DND-41 (cell line): ENCODE measurements around the gene ANP32D.
"Not testable (repeated sequence)": the region's sequence is repeated elsewhere in the genome, so short reads cannot be mapped to it uniquely, and the experiment has no call there.

Source experiments
- ATAC-seq: fragments of 200-7000 bp; cut with Tn5 transposase; 3 replicates; pipeline ENCODE4 v1.9.1; 2021; ENCODE audit warnings: low read depth; ENCODE audit not compliant: insufficient read depth
- DNase-seq: peaks from one replicate; pipeline ENCODE4 v3.0.0-alpha.2; 2020
- H2AFZ ChIP-seq: 2 replicates; pipeline ENCODE4 v1.6.0; 2012; ENCODE audit warnings: low read depth, low read length
- H3K27ac ChIP-seq: 2 replicates; pipeline ENCODE4 v1.5.1; 2012; ENCODE audit warnings: low read length, inconsistent platforms
- H3K27me3 ChIP-seq: fragments of 200-600 bp; sonication (generic); 2 replicates; pipeline ENCODE4 v1.6.0; 2012; ENCODE audit warnings: low read length, mild to moderate bottlenecking, inconsistent platforms; ENCODE audit not compliant: insufficient read depth, poor library complexity
- H3K36me3 ChIP-seq: 2 replicates; pipeline ENCODE4 v1.5.1; 2012; ENCODE audit warnings: low read length, inconsistent platforms; ENCODE audit not compliant: insufficient read depth
- H3K4me1 ChIP-seq: 2 replicates; pipeline ENCODE4 v1.5.1; 2012; ENCODE audit warnings: mild to moderate bottlenecking, low read length; ENCODE audit not compliant: insufficient read depth
- H3K4me2 ChIP-seq: 2 replicates; pipeline ENCODE4 v1.6.0; 2012; ENCODE audit warnings: mild to moderate bottlenecking, moderate library complexity, low read length, inconsistent platforms; ENCODE audit not compliant: insufficient read depth
- H3K4me3 ChIP-seq, 2 experiments: fragments of 200-600 bp in 1 of 2; shearing (Covaris generic) in 1 of 2; 2 replicates each; pipeline ENCODE4 v1.5.1; 2012 to 2016; ENCODE audit warnings: inconsistent platforms in 2 of 2, low read length in 2 of 2, mild to moderate bottlenecking in 2 of 2, low read depth in 1 of 2, moderate library complexity in 1 of 2
- H3K79me2 ChIP-seq: 2 replicates; pipeline ENCODE4 v1.6.0; 2012; ENCODE audit warnings: low read length, inconsistent platforms; ENCODE audit not compliant: insufficient read depth
- H3K9ac ChIP-seq: 2 replicates; pipeline ENCODE4 v1.6.0; 2012; ENCODE audit warnings: low read depth, mild to moderate bottlenecking, inconsistent platforms, low read length, moderate library complexity
- H3K9me3 ChIP-seq: 2 replicates; pipeline ENCODE4 v1.5.1; 2012; ENCODE audit warnings: low read length, moderate library complexity, mild to moderate bottlenecking, inconsistent platforms; ENCODE audit not compliant: insufficient read depth, severe bottlenecking
- H4K20me1 ChIP-seq: 2 replicates; pipeline ENCODE4 v1.6.0; 2012; ENCODE audit warnings: low read length; ENCODE audit not compliant: insufficient read depth
- CTCF ChIP-seq: IDR thresholded peaks from 2 replicates; pipeline ENCODE4 v1.5.1; 2012; ENCODE audit warnings: borderline replicate concordance, low read length, moderate library complexity, mild to moderate bottlenecking; ENCODE audit not compliant: poor library complexity, severe bottlenecking; ENCODE audit errors: extremely low read depth
- EZH2 ChIP-seq: IDR thresholded peaks from 3 replicates; pipeline ENCODE4 v1.6.1; 2012; ENCODE audit warnings: borderline replicate concordance, low read depth, mild to moderate bottlenecking, moderate library complexity, low read length, inconsistent platforms; ENCODE audit not compliant: severe bottlenecking

The ANP32D gene

DNA sequence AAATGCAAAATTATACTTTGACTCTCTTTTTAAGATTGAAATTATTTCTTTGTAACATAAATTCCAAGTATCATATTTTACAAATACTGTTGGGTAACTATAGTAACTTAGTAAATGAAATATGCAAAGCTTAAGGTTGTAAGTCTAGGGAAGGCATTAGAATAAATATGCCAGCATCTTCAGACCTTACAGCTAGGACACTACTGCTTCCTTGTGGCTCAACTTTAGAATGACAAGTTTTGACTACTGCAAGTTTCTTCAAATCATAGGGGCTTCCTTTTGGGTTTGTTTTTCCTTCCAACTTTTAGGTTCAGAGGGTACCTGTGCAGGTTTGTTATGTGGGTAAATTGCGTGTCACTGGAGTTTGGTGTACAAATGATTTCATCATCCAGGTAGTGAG is 17.7 kb upstream of the ANP32D start:
- no peak overlapping the region for H3K4me2 ChIP-seq
- TF ChIP-seq EZH2 = no peak
- TF ChIP-seq CTCF = peak; percentile 46
- H3K27ac ChIP-seq = no peak overlapping the region
- H3K79me2 ChIP-seq = no peaks in the 10 kb centered on the region
- H3K4me1 ChIP-seq = no peaks in the 10 kb centered on the region
- no peaks in the 10 kb centered on the region for H3K9me3 ChIP-seq
- no peak for DNase-seq
- no peak overlapping the region for H3K4me3 ChIP-seq
- H3K27me3 ChIP-seq = peaks cover 11% of the 10 kb centered on the region
- no peak for ATAC-seq
- H3K36me3 ChIP-seq = no peaks in the 10 kb centered on the region
- no peak overlapping the region for H2AFZ ChIP-seq
- no peaks in the 10 kb centered on the region for H4K20me1 ChIP-seq
- H3K9ac ChIP-seq = no peak overlapping the region

DNA sequence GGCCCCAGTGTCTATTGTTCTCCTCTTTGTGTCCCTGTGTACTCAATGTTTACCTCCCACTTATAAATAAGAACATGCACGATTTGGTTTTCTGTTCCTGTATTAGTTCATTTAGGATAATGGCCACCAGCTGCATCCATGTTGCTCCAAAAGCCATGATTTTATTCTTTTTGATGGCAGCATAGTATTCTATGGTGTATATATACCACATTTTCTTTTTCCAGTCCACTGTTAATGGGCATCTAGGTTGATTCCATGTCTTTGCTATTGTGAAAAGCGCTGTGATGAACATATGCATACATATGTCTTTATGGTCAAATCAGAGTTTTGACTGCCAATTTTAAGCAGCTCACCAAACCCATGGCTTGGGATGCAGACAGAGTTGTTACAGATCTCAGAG is 17.2 kb upstream of the ANP32D start:
- Histone ChIP-seq H3K9me3 (no peaks in the 10 kb centered on the region), H3K4me2 (no peak overlapping the region), H3K27ac (no peak overlapping the region), H3K27me3 (peaks cover 11% of the 10 kb centered on the region), H3K9ac (no peak overlapping the region), H3K4me1 (no peaks in the 10 kb centered on the region), H2AFZ (no peak overlapping the region), H3K79me2 (no peaks in the 10 kb centered on the region), H3K36me3 (no peaks in the 10 kb centered on the region), H3K4me3 (no peak overlapping the region), H4K20me1 (no peaks in the 10 kb centered on the region)
- no peak for DNase-seq
- ATAC-seq = no peak
- TF ChIP-seq CTCF (no peak), EZH2 (no peak)

DNA sequence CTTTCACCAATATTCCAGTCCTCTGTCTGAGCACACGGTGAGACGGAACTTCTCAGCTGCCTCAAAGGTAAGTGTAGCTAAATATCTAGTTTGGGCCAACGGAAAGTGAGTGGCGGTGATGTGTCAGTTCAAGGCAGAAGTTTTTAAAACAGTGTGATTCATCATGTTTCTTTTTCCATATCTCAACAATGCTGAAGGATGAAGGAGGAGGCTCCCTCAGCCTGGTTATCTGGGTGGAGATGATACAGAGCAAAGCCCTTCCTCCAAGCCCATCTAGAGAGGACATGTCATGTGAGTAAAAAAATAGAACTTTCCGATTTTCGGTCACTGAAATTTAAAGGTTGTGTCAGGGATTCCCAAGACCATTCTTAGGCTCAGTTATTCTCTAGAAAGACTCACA is 13.1 kb upstream of the ANP32D start:
- no peaks in the 10 kb centered on the region for H3K9me3 ChIP-seq
- ATAC-seq = no peak
- H3K4me3 ChIP-seq = no peak overlapping the region
- H2AFZ ChIP-seq = no peak overlapping the region
- H3K27ac ChIP-seq = no peak overlapping the region
- H3K4me2 ChIP-seq = no peak overlapping the region
- H4K20me1 ChIP-seq = no peaks in the 10 kb centered on the region
- H3K4me1 ChIP-seq = no peaks in the 10 kb centered on the region
- peaks cover 11% of the 10 kb centered on the region for H3K27me3 ChIP-seq
- H3K9ac ChIP-seq = no peak overlapping the region
- no peak for DNase-seq
- no peaks in the 10 kb centered on the region for H3K36me3 ChIP-seq
- no peaks in the 10 kb centered on the region for H3K79me2 ChIP-seq
- no peak for TF ChIP-seq CTCF
- no peak for TF ChIP-seq EZH2

- not testable (repeated sequence) for ATAC-seq, H4K20me1 ChIP-seq, H3K9ac ChIP-seq, H3K79me2 ChIP-seq, H3K27me3 ChIP-seq, DNase-seq, H2AFZ ChIP-seq, H3K4me3 ChIP-seq, H3K4me2 ChIP-seq, H3K27ac ChIP-seq, H3K36me3 ChIP-seq, H3K9me3 ChIP-seq, H3K4me1 ChIP-seq
These were observed 3.3 kb upstream of the ANP32D start for GRCh38 chr12:48469027-48469426.
